Dedifferentiated amniotic fluid mesenchymal stem cell (primary cell): ENCODE data around the gene CDK5R2.
A peak's percentile ranks its signal among the peaks of the same experiment; 100 is the strongest.

Source experiments
- DNase-seq: peaks from one replicate; pipeline ENCODE4 v3.0.0-alpha.2; 2016; ENCODE audit errors: extremely low spot score

CDK5R2 gene

GRCh38 chr2:218961651-218962570 is 2.4 kb downstream of the CDK5R2 start:
- DNase-seq: no peak

GRCh38 chr2:218962859-218963492 is 3.5 kb downstream of the CDK5R2 start:
- DNase-seq: no peak

- DNase-seq: no peak
Observed at GRCh38 chr2:218963601-218964000, 4.1 kb downstream of the CDK5R2 start.

- DNase-seq: no peak
Observed at GRCh38 chr2:218964041-218964771, 4.7 kb downstream of the CDK5R2 start.

- no peak for DNase-seq
Observed at GRCh38 chr2:218970894-218971293, 11.4 kb downstream of the CDK5R2 start.

GRCh38 chr2:218975060-218975777 is 15.8 kb downstream of the CDK5R2 start:
- no peak for DNase-seq

GRCh38 chr2:218979846-218980734 is 20.6 kb downstream of the CDK5R2 start:
- peak; percentile 65 for DNase-seq

- no peak for DNase-seq
Observed at GRCh38 chr2:218980735-218981389, 21.4 kb downstream of the CDK5R2 start.

- DNase-seq: no peak
Observed at GRCh38 chr2:218981390-218981880, 22.0 kb downstream of the CDK5R2 start.

- no peak for DNase-seq
Observed at GRCh38 chr2:218981881-218982585, 22.6 kb downstream of the CDK5R2 start.

- DNase-seq: no peak
Observed at GRCh38 chr2:218982586-218983262, 23.3 kb downstream of the CDK5R2 start.

- no peak for DNase-seq
Observed at GRCh38 chr2:218983263-218983933, 23.9 kb downstream of the CDK5R2 start.

- DNase-seq: no peak
Observed at GRCh38 chr2:218983934-218984238, 24.4 kb downstream of the CDK5R2 start.

GRCh38 chr2:218984239-218985020 is 25.0 kb downstream of the CDK5R2 start:
- DNase-seq: no peak

GRCh38 chr2:218985021-218985324 is 25.5 kb downstream of the CDK5R2 start, which contains the start of gene FEV:
Gene FEV, minus strand, starts transcription at chr2:218985184. Its CDS starts 109 bp downstream, at chr2:218985075.
- no peak for DNase-seq

GRCh38 chr2:218985325-218986091 is 26.0 kb downstream of the CDK5R2 start:
- DNase-seq: no peak
